HCT116 (cell line): ENCODE measurements around the gene PLEKHA8.

Source experiments
- JUND ChIP-seq: IDR thresholded peaks from 2 replicates; pipeline ENCODE4 v1.6.1; 2012
- POLR2AphosphoS5 ChIP-seq: IDR thresholded peaks from 2 replicates; pipeline ENCODE4 v1.6.1; 2011; ENCODE audit warnings: mild to moderate bottlenecking, low read depth, low read length, moderate library complexity
- TF ChIP-seq, protein P1 (sequence below), 3 experiments: fragments of 200-600 bp in 1 of 3; sonication (generic) in 1 of 3; IDR thresholded peaks in 2 of 3; conservative IDR thresholded peaks in 1 of 3; 2 replicates each; pipeline ENCODE4 v1.5.1; 2012 to 2017; ENCODE audit warnings: low read depth in 2 of 3, low read length in 2 of 3, antibody characterized with exemption in 1 of 3, borderline replicate concordance in 1 of 3, control low read depth in 1 of 3, mild to moderate bottlenecking in 1 of 3, mixed read lengths in 1 of 3, mixed run types in 1 of 3, moderate library complexity in 1 of 3; ENCODE audit not compliant: insufficient read depth in 1 of 3

DNA sequence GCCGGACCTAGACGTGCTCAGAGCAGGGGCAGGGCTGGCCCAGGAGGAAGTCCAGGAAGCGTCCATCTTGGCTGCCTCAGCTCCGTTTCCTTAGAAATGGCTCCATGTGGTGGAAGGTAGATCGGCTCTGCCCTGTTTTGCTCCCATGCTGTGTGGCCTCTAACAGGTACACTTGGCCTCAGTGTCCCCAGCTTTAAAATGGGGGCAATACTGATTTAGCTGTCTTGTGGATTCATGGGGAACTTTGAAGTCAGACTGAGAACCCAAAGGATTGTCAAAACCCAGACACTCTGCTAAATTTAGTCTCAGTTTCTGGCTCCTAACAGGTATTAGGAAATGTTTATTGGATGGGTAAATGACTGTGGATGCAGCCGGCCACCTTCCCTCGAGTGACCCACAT is 122.5 kb downstream of the PLEKHA8 start:
- TF ChIP-seq, protein P1, sequence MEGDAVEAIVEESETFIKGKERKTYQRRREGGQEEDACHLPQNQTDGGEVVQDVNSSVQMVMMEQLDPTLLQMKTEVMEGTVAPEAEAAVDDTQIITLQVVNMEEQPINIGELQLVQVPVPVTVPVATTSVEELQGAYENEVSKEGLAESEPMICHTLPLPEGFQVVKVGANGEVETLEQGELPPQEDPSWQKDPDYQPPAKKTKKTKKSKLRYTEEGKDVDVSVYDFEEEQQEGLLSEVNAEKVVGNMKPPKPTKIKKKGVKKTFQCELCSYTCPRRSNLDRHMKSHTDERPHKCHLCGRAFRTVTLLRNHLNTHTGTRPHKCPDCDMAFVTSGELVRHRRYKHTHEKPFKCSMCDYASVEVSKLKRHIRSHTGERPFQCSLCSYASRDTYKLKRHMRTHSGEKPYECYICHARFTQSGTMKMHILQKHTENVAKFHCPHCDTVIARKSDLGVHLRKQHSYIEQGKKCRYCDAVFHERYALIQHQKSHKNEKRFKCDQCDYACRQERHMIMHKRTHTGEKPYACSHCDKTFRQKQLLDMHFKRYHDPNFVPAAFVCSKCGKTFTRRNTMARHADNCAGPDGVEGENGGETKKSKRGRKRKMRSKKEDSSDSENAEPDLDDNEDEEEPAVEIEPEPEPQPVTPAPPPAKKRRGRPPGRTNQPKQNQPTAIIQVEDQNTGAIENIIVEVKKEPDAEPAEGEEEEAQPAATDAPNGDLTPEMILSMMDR (IDR thresholded peaks at IDR 0.05 in 2 of 3, conservative IDR thresholded peaks at IDR 0.05 in 1 of 3; ENCODE audit: borderline replicate concordance in 1 of 3, insufficient read depth in 1 of 3, low read depth in 2 of 3, low read length in 2 of 3) = no peak
- TF ChIP-seq POLR2AphosphoS5 (no peak), JUND (no peak)
